ENCODE data around the gene CDC123. TPM values are rescaled to one million over a fixed set of nuclear protein-coding genes. Genes with fewer than 3 reads are reported as not detected.
"Not testable (repeated sequence)": the region's sequence is repeated elsewhere in the genome, so short reads cannot be mapped to it uniquely, and the experiment has no call there.

CDC123 gene
- 105 and 119 TPM in 2 replicates for total RNA-seq

- peak; percentile 57 for DNase-seq (ENCODE audit: extremely low read depth, low read depth, low spot score)
These were observed at the start of gene CDC123, which contains the start of gene NUDT5 for GRCh38 chr10:12195603-12196506. CDC123 (plus strand) TSS chr10:12196188; CDS start chr10:12196246, 58 bp downstream. NUDT5 (minus strand) TSS chr10:12195891; CDS start chr10:12186291, 9,600 bp downstream.

GRCh38 chr10:12150163-12150562 is 45.8 kb upstream of the CDC123 start:
- no peak for DNase-seq (ENCODE audit: extremely low read depth, low read depth, low spot score)

- no peak for DNase-seq (ENCODE audit: extremely low read depth, low read depth, low spot score)
These were observed 41.5 kb upstream of the CDC123 start for GRCh38 chr10:12154516-12154915.

GRCh38 chr10:12156367-12157123 is 39.4 kb upstream of the CDC123 start:
- DNase-seq (ENCODE audit: extremely low read depth, low read depth, low spot score) = no peak

GRCh38 chr10:12158111-12158510 is 37.9 kb upstream of the CDC123 start:
- no peak for DNase-seq (ENCODE audit: extremely low read depth, low read depth, low spot score)

- no peak for DNase-seq (ENCODE audit: extremely low read depth, low read depth, low spot score)
These were observed 35.3 kb upstream of the CDC123 start for GRCh38 chr10:12160664-12161063.

GRCh38 chr10:12162927-12163326 is 33.1 kb upstream of the CDC123 start:
- no peak for DNase-seq (ENCODE audit: extremely low read depth, low read depth, low spot score)

GRCh38 chr10:12164085-12164484 is 31.9 kb upstream of the CDC123 start:
- DNase-seq (ENCODE audit: extremely low read depth, low read depth, low spot score) = no peak

- DNase-seq (ENCODE audit: extremely low read depth, low read depth, low spot score) = no peak
These were observed 31.0 kb upstream of the CDC123 start for GRCh38 chr10:12165036-12165435.

GRCh38 chr10:12165999-12166775 is 29.8 kb upstream of the CDC123 start:
- no peak for DNase-seq (ENCODE audit: extremely low read depth, low read depth, low spot score)

- not testable (repeated sequence) for DNase-seq (ENCODE audit: extremely low read depth, low read depth, low spot score)
These were observed 24.5 kb upstream of the CDC123 start for GRCh38 chr10:12171512-12171911.

GRCh38 chr10:12177642-12178041 is 18.3 kb upstream of the CDC123 start:
- DNase-seq (ENCODE audit: extremely low read depth, low read depth, low spot score) = no peak

GRCh38 chr10:12179606-12180170 is 16.3 kb upstream of the CDC123 start:
- no peak for DNase-seq (ENCODE audit: extremely low read depth, low read depth, low spot score)

GRCh38 chr10:12180221-12180974 is 15.6 kb upstream of the CDC123 start:
- no peak for DNase-seq (ENCODE audit: extremely low read depth, low read depth, low spot score)

- no peak for DNase-seq (ENCODE audit: extremely low read depth, low read depth, low spot score)
These were observed 14.8 kb upstream of the CDC123 start for GRCh38 chr10:12181065-12181775.

- no peak for DNase-seq (ENCODE audit: extremely low read depth, low read depth, low spot score)
These were observed 11.8 kb upstream of the CDC123 start for GRCh38 chr10:12184165-12184564.

- DNase-seq (ENCODE audit: extremely low read depth, low read depth, low spot score) = no peak
These were observed 9.7 kb upstream of the CDC123 start for GRCh38 chr10:12186323-12186722.

GRCh38 chr10:12187321-12187905 is 8.6 kb upstream of the CDC123 start:
- DNase-seq (ENCODE audit: extremely low read depth, low read depth, low spot score) = no peak

GRCh38 chr10:12188656-12189055 is 7.3 kb upstream of the CDC123 start:
- no peak for DNase-seq (ENCODE audit: extremely low read depth, low read depth, low spot score)
